ENCODE measurements around the gene TRAIP.

- TF ChIP-seq SUZ12 (IDR thresholded peaks at IDR 0.05), result no peak
- TF ChIP-seq FOXA1 (IDR thresholded peaks at IDR 0.05), result no peak
- TF ChIP-seq TARDBP (IDR thresholded peaks at IDR 0.05), result no peak
- TF ChIP-seq SP1 (IDR thresholded peaks at IDR 0.05), result no peak
- TF ChIP-seq ZNF384 (IDR thresholded peaks at IDR 0.05), result no peak
- TF ChIP-seq CTBP1 (IDR thresholded peaks at IDR 0.05; ENCODE audit: borderline replicate concordance), result no peak
- TF ChIP-seq HDGF (IDR thresholded peaks at IDR 0.05; ENCODE audit: borderline replicate concordance), result no peak
- no peak for TF ChIP-seq BHLHE40 (IDR thresholded peaks at IDR 0.05; ENCODE audit: borderline replicate concordance)
- TF ChIP-seq LEF1 (IDR thresholded peaks at IDR 0.05; ENCODE audit: borderline replicate concordance), result no peak
These were observed 32.9 kb upstream of the TRAIP start for GRCh38 chr3:49889296-49889695.
